GM18909 (cell line): ENCODE measurements around the gene ARSG.
"Not testable (repeated sequence)": the region's sequence is repeated elsewhere in the genome, so short reads cannot be mapped to it uniquely, and the experiment has no call there.

Experiments
- ATAC-seq: cut with Tn5 transposase; IDR thresholded peaks from one replicate; pipeline ENCODE4 v1.9.1; 2021; ENCODE audit warnings: mild to moderate bottlenecking; ENCODE audit not compliant: unreplicated experiment, poor library complexity

ARSG gene

DNA sequence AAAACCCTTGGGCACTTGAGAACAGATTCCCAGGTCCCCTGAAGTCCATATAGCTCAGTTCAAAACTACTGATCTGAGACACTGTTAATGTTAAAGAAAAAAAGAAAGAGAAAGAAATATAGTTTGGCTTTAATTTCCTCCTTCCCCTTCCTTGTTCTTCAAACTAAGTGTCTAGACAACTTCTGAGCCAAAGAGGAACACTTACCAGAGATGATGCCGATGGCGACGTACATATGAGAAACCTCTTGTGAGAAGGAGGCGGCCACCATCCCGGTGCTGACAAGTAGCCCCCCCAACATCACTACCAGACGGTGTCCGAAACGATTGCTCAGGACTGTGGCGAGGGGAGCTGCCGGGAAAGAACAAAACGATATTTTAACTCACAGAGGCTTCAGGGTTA lies 17.6 kb upstream of the ARSG start:
- ATAC-seq: no peak

- not testable (repeated sequence) for ATAC-seq
Observed at GRCh38 chr17:68276339-68276738, 15.0 kb upstream of the ARSG start.

GRCh38 chr17:68277807-68278206 lies 13.5 kb upstream of the ARSG start:
- no peak for ATAC-seq

GRCh38 chr17:68281965-68282364 lies 9.3 kb upstream of the ARSG start:
- ATAC-seq: not testable (repeated sequence)

DNA sequence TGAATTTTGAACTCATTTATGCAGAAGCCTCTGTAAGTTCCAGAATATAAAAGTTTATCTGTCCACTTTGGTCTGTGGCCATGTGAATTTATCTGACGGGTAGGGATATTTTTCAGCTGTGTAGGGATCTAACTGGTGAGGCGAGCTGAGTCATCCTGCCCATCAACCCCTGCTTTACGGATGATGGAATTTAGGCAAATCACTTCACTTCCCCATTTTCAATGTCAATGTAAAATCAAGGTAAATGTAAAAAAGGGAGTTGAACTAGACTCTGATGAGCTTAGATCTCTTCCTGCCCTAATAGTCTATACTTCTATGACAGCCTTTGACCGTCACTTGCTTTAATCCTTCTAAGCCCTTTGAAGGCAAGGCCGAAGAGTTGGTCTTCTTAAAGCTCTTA lies 2.9 kb upstream of the ARSG start:
- no peak for ATAC-seq

DNA sequence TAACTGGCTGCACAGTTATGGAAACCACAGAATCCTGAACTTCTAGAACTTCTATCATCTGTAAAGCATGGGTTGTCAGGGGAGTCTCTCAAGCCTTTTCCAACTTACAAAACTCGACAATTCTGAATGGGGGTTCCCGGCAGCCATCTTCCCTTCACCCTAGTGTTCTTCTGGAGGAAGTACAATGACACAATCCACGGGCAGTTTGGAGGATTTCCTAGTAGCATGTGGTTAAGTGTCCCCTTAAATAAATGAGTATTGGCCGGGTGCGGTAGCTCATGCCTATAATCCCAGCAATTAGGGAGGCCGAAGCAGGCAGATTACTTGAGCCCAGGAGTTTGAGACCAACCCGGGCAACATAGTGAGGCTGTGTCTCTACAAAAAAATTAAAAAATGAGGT lies 2.5 kb upstream of the ARSG start:
- ATAC-seq: no peak

- ATAC-seq: no peak
Observed at GRCh38 chr17:68289473-68289872, 1.8 kb upstream of the ARSG start.

DNA sequence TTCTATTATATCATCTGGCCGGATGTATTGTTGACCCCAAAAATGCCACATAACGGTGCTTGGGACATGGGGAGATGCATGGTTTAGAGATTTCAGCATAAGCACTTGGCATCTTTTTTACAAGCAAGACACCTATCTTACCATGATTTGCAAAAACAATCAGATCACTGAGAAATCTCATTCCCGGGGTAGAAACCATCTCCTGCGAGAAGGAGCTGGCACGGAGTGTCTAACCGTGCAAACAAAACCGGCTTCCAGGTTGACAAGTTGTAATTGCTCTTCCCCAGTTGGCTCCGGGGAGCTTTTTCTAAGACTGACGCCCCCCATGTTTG lies 1.4 kb upstream of the ARSG start:
- ATAC-seq: no peak

DNA sequence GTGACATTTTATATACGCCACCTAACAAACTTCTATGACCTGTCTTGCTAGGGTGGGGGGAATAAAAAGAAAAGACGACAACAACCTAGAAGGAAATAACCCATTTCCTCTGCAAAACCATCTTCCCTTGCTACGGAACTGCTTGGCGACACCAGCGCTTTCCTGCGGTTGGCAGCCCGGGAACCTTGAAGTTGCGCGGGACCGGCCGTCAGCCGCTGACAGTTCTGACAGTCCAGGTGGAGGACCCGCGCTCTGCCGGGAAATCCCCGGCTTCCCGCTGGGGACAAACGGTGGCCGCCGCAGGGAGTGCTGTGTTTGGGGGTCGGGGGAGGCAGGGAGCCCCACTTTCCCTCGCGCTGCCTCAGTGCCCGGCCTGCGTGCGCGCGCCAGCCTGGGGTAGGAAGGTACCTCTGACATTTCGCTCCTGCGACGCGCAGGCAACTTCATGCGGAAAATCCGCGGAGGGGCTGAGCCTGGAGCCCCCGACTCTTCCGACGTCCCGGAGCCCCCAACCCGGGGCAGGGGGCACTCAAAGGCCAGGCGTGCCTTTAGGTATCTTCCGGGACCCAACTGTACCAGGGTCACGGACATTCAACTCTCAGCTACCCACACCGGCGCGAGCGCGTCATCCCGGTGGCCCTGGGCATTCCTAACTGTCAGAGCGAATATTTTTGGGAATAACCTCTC lies 884 bp upstream of the ARSG start:
- ATAC-seq: no peak

DNA sequence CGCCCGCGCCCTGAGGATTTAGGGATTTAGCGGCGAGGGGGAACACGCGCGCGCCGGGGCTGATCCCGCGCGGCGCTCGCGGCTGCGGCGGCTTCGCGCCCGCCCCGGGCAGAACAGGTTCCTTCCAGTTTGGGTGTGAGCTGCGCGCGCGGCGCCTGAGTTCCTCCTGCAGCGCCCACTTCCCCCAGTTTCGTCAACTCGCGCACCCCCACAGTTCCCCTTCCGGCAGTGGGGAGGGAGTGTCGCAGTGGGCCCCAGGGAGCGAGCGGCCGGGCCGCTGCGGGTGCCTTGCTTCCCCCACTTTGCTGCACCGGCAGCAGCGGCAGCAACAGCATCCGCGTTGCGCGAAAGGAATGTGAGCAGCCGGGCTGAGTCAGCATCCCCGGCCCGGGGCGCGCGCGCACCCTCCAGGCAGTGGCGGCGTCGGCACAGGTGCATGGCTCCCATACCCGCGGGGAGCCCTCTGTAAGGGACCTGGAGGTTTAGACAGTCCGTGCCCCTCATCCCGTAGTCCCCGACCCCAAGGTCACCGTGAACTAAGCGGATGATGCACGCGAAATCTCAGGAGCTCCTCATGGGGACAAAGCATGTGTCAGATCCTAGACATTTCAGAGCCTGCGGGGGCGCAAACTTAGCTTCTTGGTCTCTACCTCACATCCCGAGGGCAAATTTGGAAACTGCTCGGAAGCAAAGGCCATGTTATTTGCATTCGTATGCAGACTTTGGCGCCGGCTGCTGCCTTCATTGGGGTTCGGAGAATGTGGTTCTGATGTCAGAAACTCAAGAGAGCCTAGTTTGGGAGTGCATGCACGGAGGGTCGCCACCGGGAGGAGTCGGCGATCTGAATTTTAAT lies 767 bp downstream of the ARSG start:
- peak; percentile 57 for ATAC-seq

DNA sequence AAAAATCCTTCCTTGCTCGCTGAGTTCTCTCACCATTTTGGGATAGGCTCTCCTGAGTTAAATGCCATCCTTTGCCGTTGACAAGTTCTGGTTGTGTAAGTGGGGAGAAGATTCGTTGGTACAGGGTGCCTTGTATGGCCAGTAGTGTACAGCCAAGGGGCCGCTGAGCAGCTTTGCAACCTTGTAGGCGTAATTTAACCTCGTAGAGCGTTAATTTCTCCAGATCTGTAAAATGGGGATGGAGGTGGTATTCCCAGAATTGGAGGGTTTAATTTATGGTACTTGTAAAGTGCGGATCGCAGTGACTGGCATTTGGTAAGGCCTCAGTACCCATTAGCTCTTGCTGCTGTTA lies 1.4 kb downstream of the ARSG start:
- no peak for ATAC-seq

- ATAC-seq: no peak
Observed at GRCh38 chr17:68293490-68294195, 2.3 kb downstream of the ARSG start.

DNA sequence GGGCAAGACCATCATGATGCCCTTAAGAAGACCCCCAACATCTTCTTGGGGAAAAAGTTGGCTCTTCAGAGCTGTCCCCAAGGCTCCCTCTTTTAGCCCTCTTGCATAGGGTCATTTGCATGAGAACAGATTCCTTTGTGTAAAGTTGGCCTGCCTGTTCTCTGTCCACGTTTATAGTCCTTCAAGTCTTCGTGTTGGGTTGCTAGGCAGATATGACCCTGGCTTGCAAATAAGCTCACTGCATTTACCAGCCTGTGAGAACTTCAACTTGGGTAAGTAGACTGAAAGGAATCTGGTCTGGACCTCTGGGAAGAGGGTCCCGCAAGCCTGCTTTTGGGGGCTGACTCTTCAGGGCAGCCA lies 2.9 kb downstream of the ARSG start:
- ATAC-seq: no peak

- no peak for ATAC-seq
Observed at GRCh38 chr17:68294617-68295016, 3.3 kb downstream of the ARSG start.

DNA sequence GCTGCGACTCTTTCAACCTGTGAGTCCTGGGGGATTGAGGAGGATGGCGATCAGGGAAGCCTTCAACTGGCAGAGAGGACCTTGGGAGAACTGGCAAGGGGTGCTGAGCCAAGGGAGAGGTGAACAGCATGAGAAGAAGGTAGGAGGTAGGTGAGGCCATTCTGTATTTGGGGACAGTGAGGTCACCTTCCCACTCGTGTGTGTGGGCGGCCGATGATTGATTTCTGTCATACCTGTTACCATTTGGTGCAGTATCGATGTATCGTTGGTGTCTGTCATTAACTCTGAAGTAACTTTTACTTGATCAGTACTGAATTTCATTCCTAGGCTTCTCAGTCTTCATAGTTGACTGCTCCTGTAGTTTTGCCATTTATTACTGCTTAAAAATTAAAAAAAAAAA lies 3.8 kb downstream of the ARSG start:
- ATAC-seq: no peak

DNA sequence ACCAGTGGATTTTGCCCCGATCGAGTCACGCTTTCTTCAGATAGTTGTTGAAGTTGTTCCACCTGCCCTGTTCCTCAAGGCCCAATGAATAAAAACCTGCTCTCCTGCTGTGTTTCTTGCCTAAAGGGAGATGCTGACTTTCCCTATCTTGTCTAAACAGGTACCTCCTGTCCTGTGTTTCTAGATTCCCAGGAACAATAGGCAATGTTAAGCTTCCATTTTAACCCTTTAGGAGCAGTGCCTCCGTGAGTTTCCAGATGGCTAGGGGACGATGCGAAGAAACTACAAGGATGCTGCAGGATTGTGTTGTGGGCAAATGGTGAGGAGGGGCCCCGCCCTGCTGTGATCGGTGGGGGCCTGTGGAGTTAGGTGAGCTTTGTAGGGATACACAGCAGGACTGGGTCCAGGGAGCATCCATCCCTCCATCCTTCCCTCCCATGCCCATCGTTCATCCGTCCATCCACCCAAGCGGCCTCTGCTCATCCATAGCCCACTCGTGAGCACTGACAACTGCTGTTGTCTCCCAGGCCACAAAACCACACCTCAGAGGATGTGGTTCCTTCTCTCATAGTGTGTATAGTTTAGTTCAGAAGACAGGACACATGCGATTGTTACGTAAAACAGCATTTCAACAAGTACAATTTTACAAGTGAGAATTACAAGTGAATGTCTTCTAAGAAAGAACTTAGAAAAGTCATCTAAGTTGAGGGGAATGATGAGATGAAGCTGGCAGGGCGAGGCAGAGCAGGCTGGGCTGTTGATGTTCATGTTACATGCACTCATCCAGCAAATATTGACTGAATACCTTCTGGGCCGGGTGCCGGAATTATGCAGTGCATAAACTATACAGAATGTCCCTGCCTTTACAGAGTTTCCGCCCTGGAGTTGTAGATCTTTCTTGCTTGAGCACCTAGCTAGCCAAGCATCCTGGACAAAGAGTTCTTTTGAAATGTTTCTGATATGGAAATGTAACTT lies 5.2 kb downstream of the ARSG start:
- no peak for ATAC-seq

GRCh38 chr17:68297195-68297594 lies 5.9 kb downstream of the ARSG start:
- ATAC-seq: no peak

GRCh38 chr17:68298601-68299000 lies 7.3 kb downstream of the ARSG start:
- no peak for ATAC-seq

DNA sequence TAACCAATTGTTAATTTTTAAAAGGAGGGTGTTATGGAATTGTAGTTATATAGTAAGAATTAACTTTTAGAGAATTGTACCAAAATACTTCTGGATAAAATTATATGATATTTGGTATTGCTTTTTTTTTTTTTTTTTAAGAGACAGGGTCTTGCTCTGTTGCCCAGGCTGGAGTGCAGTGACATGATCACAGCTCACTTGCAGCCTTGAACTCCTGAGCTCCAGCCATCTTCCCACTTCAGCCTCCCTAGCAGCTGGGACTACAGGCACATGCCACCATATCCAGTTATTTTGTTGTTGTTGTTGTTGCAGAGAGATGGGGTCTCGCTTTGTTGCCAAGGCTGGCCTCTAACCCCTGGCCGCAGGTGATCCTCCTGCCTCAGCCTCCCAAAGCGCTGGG lies 8.5 kb downstream of the ARSG start:
- ATAC-seq: no peak

GRCh38 chr17:68301438-68301959 lies 10.2 kb downstream of the ARSG start:
- ATAC-seq: no peak
